Activated T-cell treated with anti-CD3 and anti-CD28 coated beads, Interleukin-2, amount 50 U/mL, for 1 hour (primary cell): ENCODE data around the gene GTF2E1.
"Not testable (repeated sequence)": the region's sequence is repeated elsewhere in the genome, so short reads cannot be mapped to it uniquely, and the experiment has no call there.

ENCODE experiments used
- DNase-seq: peaks from one replicate; pipeline ENCODE4 v3.0.0-alpha.2; 2020

Gene GTF2E1

GRCh38 chr3:120758551-120758950, 16.0 kb downstream of the GTF2E1 start:
- not testable (repeated sequence) for DNase-seq

GRCh38 chr3:120762615-120763014, 20.1 kb downstream of the GTF2E1 start:
- DNase-seq: no peak

DNA sequence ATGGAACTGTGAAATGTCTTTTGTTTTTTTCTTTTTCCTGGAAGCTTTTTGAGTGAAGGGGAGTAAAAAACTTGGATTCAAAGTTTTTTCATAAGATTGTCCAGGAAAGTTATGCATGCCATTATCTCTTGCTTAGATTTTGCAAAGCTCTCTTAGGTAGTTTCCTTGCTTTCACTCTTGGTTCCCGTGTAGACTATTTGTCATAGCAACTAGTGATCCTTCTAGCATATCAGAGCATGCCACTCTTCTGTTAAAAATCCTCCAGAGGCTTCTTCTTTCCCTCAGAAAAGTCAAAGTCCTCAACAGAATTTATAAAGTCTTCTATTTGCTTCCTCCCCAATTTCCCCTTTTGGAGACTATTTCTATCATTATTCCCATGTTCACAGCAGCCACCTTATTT, 21.1 kb downstream of the GTF2E1 start:
- DNase-seq: no peak

GRCh38 chr3:120764206-120764605, 21.7 kb downstream of the GTF2E1 start:
- no peak for DNase-seq

DNA sequence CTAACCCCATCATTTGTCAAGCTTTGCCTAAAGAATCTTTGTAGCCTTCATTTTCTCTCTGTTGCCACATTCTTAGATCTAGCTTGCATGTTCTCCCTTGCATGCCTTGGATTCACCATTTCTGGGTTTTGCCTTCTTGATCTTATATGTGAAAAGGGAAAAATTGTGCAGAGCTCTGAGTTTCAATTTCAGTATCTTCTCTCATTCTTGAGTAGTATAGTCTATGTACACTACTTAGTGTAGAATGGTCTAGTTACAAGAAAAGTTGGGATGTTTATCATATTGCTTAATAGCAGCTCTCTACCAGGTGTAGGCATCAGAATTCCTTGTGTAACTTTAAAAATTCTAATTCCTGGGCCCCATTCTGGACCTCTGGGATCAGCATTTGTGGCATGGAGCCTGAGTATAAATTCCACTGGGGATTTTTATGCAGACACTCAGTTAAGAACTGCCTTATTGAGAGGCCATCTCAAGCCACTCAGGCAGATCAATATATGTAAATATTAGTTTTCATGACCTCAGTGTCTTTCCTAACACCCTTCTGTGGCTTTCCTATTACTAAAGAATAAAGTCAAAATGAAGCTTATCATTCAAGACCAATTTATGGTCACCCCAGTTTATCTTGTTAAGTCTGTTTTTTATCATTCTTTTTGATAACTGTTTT, 23.4 kb downstream of the GTF2E1 start:
- no peak for DNase-seq

DNA sequence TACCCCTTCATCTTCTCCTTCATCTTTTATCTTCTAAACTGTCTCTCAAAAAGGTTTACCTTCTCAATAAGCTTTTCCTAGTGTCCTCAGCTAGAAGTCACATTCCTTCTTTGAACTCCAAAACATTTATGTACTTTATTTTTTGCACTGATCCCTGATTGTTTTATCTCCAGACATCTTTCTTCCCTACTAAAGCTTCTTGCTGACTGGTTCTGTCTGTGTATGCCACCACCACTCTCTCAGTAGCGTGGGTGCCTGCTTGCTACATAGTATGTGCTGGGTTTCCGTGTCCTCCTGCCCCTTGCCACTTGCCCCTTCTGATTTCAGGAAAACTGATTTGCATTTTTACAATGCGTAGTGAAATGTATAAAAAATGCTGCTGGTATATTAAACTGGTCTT, 24.0 kb downstream of the GTF2E1 start:
- DNase-seq: no peak

DNA sequence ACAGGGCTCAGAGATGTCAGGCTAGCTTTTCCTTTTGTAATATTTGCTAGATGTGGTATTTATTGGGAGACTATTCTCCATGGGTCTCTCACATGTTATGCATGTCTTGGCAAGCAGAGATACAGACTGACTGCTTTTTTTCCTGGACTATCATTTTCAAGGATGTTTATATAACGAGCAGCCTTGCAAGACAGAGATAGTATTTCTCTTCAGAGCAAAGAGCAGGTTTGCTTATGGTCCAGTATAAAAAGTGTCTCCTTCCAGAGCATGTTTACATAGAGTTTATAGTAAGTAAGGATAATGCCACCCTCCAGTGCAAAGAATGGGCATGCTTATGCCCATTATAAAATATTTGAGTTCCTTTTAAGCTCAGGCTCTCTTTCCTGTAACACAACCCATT, 24.6 kb downstream of the GTF2E1 start:
- no peak for DNase-seq

DNA sequence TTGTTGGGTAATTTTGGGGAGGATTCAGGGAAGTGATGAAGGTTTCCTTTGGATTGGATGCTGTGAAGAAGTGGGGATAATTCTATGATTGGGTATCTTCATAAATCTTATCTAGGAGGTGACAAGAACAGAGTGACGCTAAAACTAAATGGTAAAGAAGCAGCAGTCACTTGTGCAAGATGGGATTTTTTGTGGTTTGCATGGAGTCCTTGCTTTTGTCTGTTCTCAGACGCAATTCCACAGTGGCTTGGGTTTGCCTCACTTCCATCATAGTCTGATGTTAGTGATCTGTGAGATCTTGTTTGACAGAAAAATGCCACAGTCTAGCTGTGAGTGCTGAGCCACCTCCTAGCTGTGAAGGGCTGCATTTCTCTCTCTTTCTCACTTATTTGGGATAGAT, 26.9 kb downstream of the GTF2E1 start:
- DNase-seq: no peak

DNA sequence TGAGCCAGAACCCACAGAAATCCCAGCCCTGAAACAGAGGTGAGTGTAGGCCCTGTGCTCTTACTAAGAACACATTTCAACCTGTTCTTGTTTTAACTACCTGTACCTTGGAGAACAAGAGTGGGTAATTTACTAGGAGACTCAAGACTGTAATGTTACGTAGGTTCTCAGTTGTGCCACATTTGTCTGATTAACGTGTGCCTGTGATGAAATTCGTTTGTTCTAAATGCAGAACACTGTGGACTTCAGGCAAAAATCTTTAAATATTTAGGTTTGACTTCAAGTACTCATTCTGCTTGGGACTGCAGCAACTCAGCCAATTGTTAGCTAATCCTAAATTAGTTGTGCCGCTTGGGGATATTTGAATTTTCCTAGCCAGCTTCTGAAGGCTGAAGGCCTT, 28.3 kb downstream of the GTF2E1 start:
- no peak for DNase-seq

GRCh38 chr3:120772081-120772480, 29.5 kb downstream of the GTF2E1 start:
- DNase-seq: no peak

DNA sequence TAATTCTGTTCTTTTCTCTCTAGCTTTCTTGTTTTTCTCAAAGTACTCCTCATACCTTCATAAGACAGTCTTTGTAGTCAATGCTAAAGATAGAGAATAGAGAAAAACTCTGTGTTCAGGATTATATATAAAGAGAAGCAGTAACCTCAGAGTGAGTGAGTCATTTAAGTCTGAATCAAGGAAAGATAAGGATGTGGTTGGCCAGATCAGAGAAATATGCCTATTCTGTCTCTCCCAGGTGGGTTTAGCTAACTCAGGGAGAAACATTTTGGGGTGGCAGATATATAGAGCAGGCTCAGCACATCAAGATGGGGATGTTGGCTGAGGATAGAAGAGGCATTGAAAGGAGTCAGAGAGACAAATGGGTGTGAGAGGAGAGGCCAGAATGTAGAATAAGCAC, 31.4 kb downstream of the GTF2E1 start:
- DNase-seq: no peak

DNA sequence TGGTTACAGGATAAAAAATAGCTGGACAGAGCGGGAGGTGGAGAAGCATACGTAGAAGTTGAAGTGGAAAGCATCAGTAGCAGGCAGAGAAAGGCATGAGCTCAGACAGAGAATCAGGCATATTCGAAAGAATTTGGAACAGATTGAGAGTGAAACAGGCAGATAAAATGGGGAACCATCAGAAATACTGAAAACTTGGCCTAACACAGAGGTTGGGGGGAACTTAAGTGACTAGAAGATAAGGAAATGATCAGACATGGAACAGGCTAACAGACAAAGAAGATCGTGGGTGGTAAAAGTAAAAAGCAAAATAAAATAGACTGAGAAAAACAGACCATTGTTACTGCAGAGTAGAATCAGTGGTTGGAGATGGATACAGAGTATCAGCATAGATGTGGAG, 32.9 kb downstream of the GTF2E1 start:
- no peak for DNase-seq

GRCh38 chr3:120778776-120779175, 36.2 kb downstream of the GTF2E1 start:
- no peak for DNase-seq

GRCh38 chr3:120780977-120781376, 38.4 kb downstream of the GTF2E1 start:
- no peak for DNase-seq

DNA sequence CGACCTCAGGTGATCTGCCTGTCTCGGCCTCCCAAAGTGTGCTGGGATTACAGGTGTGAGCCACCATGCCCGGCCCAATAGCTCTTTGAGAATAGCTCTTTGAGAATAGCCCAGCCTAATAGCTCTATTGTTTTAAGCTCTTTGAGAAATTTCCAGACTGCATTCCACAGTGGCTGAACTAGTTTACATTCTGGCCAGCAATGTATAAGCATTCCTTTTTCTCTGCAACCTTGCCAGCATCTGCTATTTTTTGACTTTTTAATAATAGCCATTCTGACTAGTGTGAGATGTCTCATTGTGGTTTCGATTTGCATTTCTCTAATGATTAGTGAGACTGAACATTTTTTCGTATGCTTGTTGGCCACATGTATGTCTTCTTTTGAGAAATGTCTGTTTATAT, 43.3 kb downstream of the GTF2E1 start:
- not testable (repeated sequence) for DNase-seq

DNA sequence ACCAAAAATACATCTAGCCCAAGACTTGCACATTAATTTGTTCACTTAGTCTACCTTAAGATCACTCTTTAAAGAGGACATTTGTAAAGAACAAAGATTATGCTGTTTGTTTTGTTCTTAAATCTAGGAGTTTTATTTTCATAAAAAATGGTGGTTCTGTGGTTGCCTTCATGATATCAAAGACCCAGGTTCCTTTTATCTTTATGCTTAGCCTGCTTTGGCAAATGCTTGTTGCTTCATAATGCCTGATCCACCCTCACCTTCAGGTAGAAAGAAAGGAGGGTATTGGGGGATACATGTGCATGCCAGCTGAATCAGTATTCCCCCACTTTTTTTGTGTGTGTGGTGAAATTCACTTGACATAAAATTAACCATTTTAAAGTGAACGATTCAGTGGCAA, 48.5 kb downstream of the GTF2E1 start:
- DNase-seq: no peak

GRCh38 chr3:120791913-120792312, 49.4 kb downstream of the GTF2E1 start:
- DNase-seq: no peak

GRCh38 chr3:120793601-120794000, 51.1 kb downstream of the GTF2E1 start:
- DNase-seq: no peak

GRCh38 chr3:120795017-120795648, 52.6 kb downstream of the GTF2E1 start:
- DNase-seq: peak; percentile 81

GRCh38 chr3:120795959-120796358, 53.4 kb downstream of the GTF2E1 start:
- no peak for DNase-seq

- DNase-seq: no peak
Measured at GRCh38 chr3:120796976-120797375, 54.4 kb downstream of the GTF2E1 start.

DNA sequence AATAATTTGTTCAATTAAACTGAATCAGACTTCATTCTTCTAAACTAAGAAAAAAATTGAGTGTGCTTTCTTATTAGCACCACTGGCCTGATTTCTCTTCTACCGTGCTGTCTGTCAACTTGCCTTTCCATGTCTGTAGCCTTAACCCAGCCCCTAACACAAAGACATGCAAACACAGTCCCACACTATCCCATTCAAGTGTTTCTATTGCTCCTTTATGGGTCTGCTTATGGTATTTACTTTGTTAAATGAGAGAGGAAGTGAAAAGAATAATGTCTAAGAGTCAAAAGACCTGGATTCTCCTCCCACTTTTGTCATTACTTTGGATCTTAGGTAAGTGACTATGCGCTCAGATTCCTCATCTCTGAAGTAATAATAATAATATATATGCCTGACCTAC, 55.3 kb downstream of the GTF2E1 start:
- no peak for DNase-seq

DNA sequence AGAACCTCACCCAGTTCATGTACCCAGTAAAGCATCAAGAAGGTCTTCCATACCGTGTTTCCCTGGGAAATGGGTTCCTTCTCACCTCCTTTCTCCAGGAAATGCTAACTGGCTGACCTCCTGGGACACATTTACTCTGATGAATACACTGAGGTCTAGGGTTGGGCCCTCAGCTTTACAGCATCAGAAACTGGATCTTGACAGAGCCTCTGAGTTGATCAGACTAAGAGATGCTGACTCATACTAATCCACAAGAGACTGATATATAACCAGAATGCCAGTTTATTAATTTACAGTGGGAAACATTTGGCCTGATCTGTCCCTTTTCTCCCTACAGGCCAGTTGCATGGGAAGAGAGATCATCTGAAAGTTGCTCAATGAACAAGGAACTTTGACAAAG, 55.8 kb downstream of the GTF2E1 start:
- no peak for DNase-seq

DNA sequence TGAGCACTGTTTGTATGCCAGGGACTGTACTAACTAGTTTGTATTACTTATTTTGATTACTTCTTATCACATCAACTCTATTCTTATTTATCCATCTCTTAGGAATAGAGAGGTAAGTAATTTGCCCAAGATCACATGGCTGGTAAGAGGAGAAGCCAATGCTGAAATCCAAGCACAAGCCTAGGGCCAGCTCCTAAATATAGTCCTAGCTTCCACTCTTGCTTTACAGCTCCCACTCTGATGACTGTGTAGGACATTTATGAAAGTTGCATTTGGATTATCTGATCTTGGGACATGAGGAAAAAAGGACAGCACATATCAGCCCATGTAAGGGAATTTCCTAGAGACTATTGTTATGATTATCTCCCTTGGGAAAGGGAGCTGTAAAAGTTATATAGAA, 58.1 kb downstream of the GTF2E1 start:
- DNase-seq: no peak

GRCh38 chr3:120801484-120801883, 58.9 kb downstream of the GTF2E1 start:
- no peak for DNase-seq
